Loucy (cell line): ENCODE measurements around the gene BCAS4.

Experiments
- EZH2phosphoT487 ChIP-seq: fragments of 200-600 bp; IDR thresholded peaks from 2 replicates; pipeline ENCODE4 v1.6.1; 2018; ENCODE audit warnings: antibody characterized with exemption, mild to moderate bottlenecking, moderate library complexity, borderline replicate concordance
- TF ChIP-seq, protein P1 (sequence below): fragments of 200-600 bp; sonication (generic); conservative IDR thresholded peaks from 2 replicates; pipeline ENCODE4 v1.5.1; 2014; ENCODE audit warnings: mild to moderate bottlenecking, antibody characterized with exemption, low read length

DNA sequence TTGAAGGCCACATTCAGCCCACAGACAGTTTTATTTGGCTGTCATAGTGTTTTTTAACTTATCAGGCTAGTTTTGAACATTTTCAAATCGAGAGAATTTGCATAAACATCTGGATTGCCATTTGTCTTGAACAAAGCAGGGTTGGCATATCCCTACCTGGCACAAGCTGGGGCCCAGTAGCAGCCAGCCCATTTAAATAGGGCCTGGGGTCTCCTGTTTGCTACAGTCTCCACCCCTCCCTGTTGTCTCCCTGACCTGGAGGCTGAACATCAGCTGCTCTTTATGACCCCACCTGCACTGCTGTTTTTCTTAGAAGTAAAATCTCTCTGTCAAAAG lies 10.5 kb downstream of the BCAS4 start:
- TF ChIP-seq, protein P1, sequence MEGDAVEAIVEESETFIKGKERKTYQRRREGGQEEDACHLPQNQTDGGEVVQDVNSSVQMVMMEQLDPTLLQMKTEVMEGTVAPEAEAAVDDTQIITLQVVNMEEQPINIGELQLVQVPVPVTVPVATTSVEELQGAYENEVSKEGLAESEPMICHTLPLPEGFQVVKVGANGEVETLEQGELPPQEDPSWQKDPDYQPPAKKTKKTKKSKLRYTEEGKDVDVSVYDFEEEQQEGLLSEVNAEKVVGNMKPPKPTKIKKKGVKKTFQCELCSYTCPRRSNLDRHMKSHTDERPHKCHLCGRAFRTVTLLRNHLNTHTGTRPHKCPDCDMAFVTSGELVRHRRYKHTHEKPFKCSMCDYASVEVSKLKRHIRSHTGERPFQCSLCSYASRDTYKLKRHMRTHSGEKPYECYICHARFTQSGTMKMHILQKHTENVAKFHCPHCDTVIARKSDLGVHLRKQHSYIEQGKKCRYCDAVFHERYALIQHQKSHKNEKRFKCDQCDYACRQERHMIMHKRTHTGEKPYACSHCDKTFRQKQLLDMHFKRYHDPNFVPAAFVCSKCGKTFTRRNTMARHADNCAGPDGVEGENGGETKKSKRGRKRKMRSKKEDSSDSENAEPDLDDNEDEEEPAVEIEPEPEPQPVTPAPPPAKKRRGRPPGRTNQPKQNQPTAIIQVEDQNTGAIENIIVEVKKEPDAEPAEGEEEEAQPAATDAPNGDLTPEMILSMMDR: no peak
- no peak for TF ChIP-seq EZH2phosphoT487
